PC-9 (cell line): ENCODE results near the gene CAMSAP3. TPM values are rescaled to one million over a fixed set of nuclear protein-coding genes. Genes with fewer than 3 reads are reported as not detected.
A peak's percentile ranks its signal among the peaks of the same experiment; 100 is the strongest.

ENCODE experiments used
- Bru-seq: library from RNA; stranded (reverse); fragments of 400-500 nt; gene quantifications from one replicate; lab custom pipeline; 2021; lab: Mats Ljungman, UMichigan
- BruChase-seq, 2 experiments: library from RNA; stranded (reverse); fragments of 400-500 nt; gene quantifications; one replicate each; lab custom pipeline; 2021; lab: Mats Ljungman, UMichigan
- BruUV-seq: library from RNA; stranded (reverse); fragments of 400-500 nt; replicated peaks from 2 replicates; lab custom pipeline; 2021; lab: Mats Ljungman, UMichigan
- CTCF ChIA-PET: fragments of 300-600 bp; sonication (Branson Sonifier 250); formaldehyde crosslinking; loops from one replicate; lab custom pipeline; 2022; ENCODE audit warnings: antibody characterized with exemption; lab: Charles Lee
- POLR2A ChIA-PET: fragments of 300-600 bp; sonication (Branson Sonifier 250); formaldehyde crosslinking; loops from one replicate; lab custom pipeline; 2022; ENCODE audit warnings: antibody characterized with exemption; ENCODE audit not compliant: unreplicated experiment; lab: Charles Lee
- DNase-seq, 2 experiments: peaks; one replicate each; pipeline versions ENCODE4 v3.0.0 to v3.0.0-alpha.2; 2015 to 2022; ENCODE audit warnings: mixed read lengths in 1 of 2
- H2AFZ ChIP-seq: fragments of 200-600 bp; sonication (generic); 2 replicates; pipeline ENCODE4 v1.8.1; 2017; ENCODE audit warnings: antibody characterized with exemption
- H3F3A ChIP-seq: fragments of 200-600 bp; sonication (generic); 2 replicates; pipeline ENCODE4 v1.8.1; 2017; ENCODE audit warnings: antibody characterized with exemption, mild to moderate bottlenecking, low read depth; ENCODE audit not compliant: insufficient read depth
- H3K27ac ChIP-seq: fragments of 200-600 bp; sonication (generic); 2 replicates; pipeline ENCODE4 v1.6.1; 2016; ENCODE audit warnings: mixed run types
- H3K27me3 ChIP-seq: fragments of 200-600 bp; sonication (generic); 2 replicates; pipeline ENCODE4 v1.6.1; 2016; ENCODE audit warnings: low read depth, mixed run types; ENCODE audit not compliant: insufficient read depth
- H3K36me3 ChIP-seq: fragments of 200-600 bp; sonication (generic); 2 replicates; pipeline ENCODE4 v1.6.1; 2016; ENCODE audit warnings: low read depth, mixed run types
- H3K4me1 ChIP-seq: fragments of 200-600 bp; sonication (generic); replicated peaks from 2 replicates; pipeline ENCODE4 v1.6.1; 2016; ENCODE audit warnings: mixed run types; ENCODE audit not compliant: insufficient read depth
- H3K4me2 ChIP-seq: fragments of 200-600 bp; sonication (generic); 2 replicates; pipeline ENCODE4 v1.6.1; 2017; ENCODE audit warnings: mixed run types
- H3K4me3 ChIP-seq: fragments of 200-600 bp; sonication (generic); 2 replicates; pipeline ENCODE4 v1.6.1; 2016; ENCODE audit warnings: mixed run types
- H3K79me2 ChIP-seq: fragments of 200-600 bp; sonication (generic); 2 replicates; pipeline ENCODE4 v1.6.1; 2017; ENCODE audit warnings: low read depth, mixed run types
- H3K9me2 ChIP-seq: fragments of 200-600 bp; sonication (generic); 2 replicates; pipeline ENCODE4 v1.8.1; 2017; ENCODE audit warnings: mild to moderate bottlenecking; ENCODE audit not compliant: insufficient read depth
- H3K9me3 ChIP-seq: fragments of 200-600 bp; sonication (generic); 2 replicates; pipeline ENCODE4 v1.8.1; 2016; ENCODE audit warnings: low read depth; ENCODE audit not compliant: insufficient read depth
- H4K20me1 ChIP-seq: fragments of 200-600 bp; sonication (generic); 2 replicates; pipeline ENCODE4 v1.8.1; 2017; ENCODE audit not compliant: insufficient read depth
- CTCF ChIP-seq: fragments of 200-600 bp; sonication (generic); conservative IDR thresholded peaks from 2 replicates; pipeline ENCODE4 v1.6.1; 2017; ENCODE audit warnings: mixed run types, antibody characterized with exemption, mild to moderate bottlenecking, moderate library complexity
- EZH2 ChIP-seq: fragments of 200-600 bp; sonication (generic); IDR thresholded peaks from 2 replicates; pipeline ENCODE4 v1.8.0; 2017; ENCODE audit warnings: antibody characterized with exemption, low read depth
- intact Hi-C: fragments of 100-400 bp; cut with micrococcal nuclease; formaldehyde crosslinking; loops from one replicate; pipeline ENCODE4 v1.10.0; 2022; ENCODE audit not compliant: unreplicated experiment
- long read RNA-seq: library from polyadenylated mRNA; stranded (forward); transcript quantifications from one replicate; pipeline ENCODE4 v2.0.0, GENCODE V29; 2022
- total RNA-seq: library from RNA; stranded (reverse); gene quantifications from 2 replicates; pipeline ENCODE4 v1.2.3, GENCODE V29; 2021

CAMSAP3 gene
- total RNA-seq: 25.9 and 27.8 TPM in 2 replicates
- percentile 42 among the genes with signal in this experiment for Bru-seq, nascent RNA
- percentile 51 among the genes with signal in this experiment for BruChase-seq, experiment 1, labeled RNA remaining after a 2-hour chase
- BruChase-seq, experiment 2, labeled RNA remaining after a 6-hour chase: percentile 62 among the genes with signal in this experiment
- long read RNA-seq, transcript CAMSAP3-201 (17 exons, 3,889 nt): major isoform, 7 of 25 reads
- long read RNA-seq, partial matches to known transcripts: 11 of 25 reads
- long read RNA-seq, other reads (novel, unspliced or antisense): 4 of 25 reads

GRCh38 chr19:7595466-7596133, at the start of gene CAMSAP3:
Gene CAMSAP3, plus strand, starts transcription at chr19:7595863. Its CDS starts 140 bp downstream, at chr19:7596003.
- H3K4me1 ChIP-seq: peaks cover 10% of the 10 kb centered on the region
- H3K79me2 ChIP-seq: peaks cover 23% of the 10 kb centered on the region
- peaks cover 11% of the 10 kb centered on the region; the same call in 1 of the 2 replicates for H4K20me1 ChIP-seq
- no peaks in the 10 kb centered on the region for H3K9me3 ChIP-seq
- peak within 1 kb of the TSS; percentile 71 for H2AFZ ChIP-seq
- ChIA-PET CTCF (interaction anchor here (0.5 to 0.6 kb wide), 2 partner anchors 10 to 334 kb away, joined by 3 to 11 read pairs; no protein-coding TSS in a partner anchor), POLR2A (no interaction called here)
- H3K27me3 ChIP-seq: no peaks in the 10 kb centered on the region
- DNase-seq: peak in 1 of 2 experiments; percentile 71
- intact Hi-C loops: no loop called here
- no peak for TF ChIP-seq EZH2
- peak within 1 kb of the TSS; percentile 72 for H3K4me3 ChIP-seq
- H3K36me3 ChIP-seq: no peaks in the 10 kb centered on the region
- H3K27ac ChIP-seq: no peak within 1 kb of the TSS
- BruUV-seq: no TSS peak
- peak within 1 kb of the TSS; percentile 97 for H3K4me2 ChIP-seq
- no peaks in the 10 kb centered on the region for H3K9me2 ChIP-seq
- H3F3A ChIP-seq: peaks cover 22% of the 10 kb centered on the region

- no peaks in the 10 kb centered on the region for H3K27me3 ChIP-seq
- no peaks in the 10 kb centered on the region for H3K9me2 ChIP-seq
- H3K27ac ChIP-seq: no peak overlapping the region
- H3K9me3 ChIP-seq: no peaks in the 10 kb centered on the region
- H3K4me3 ChIP-seq: no peak overlapping the region
- peaks cover 11% of the 10 kb centered on the region; the same call in 1 of the 2 replicates for H3F3A ChIP-seq
- H2AFZ ChIP-seq: no peak overlapping the region
- no peaks in the 10 kb centered on the region for H4K20me1 ChIP-seq
- no peaks in the 10 kb centered on the region for H3K79me2 ChIP-seq
- no peak for DNase-seq
- TF ChIP-seq EZH2 (no peak), CTCF (no peak)
- 0 out of 2 replicates have a peak, but pooled peaks cover 10% of the 10 kb centered on the region for H3K36me3 ChIP-seq
- no peak overlapping the region for H3K4me2 ChIP-seq
- POLR2A ChIA-PET: interaction anchor here (0.7 kb wide), 1 partner anchor 347 kb away, joined by 4 read pairs; no protein-coding TSS in a partner anchor
- no TSS peak for BruUV-seq
- CTCF ChIA-PET: no interaction called here
- intact Hi-C loops: no loop called here
- H3K4me1 ChIP-seq: no peaks in the 10 kb centered on the region
These were observed 49.8 kb upstream of the CAMSAP3 start for GRCh38 chr19:7545904-7546303.

GRCh38 chr19:7547159-7547558, 48.5 kb upstream of the CAMSAP3 start:
- Histone ChIP-seq H3F3A (peaks cover 11% of the 10 kb centered on the region; the same call in 1 of the 2 replicates), H3K79me2 (no peaks in the 10 kb centered on the region), H2AFZ (no peak overlapping the region), H3K9me2 (no peaks in the 10 kb centered on the region), H3K27ac (no peak overlapping the region), H3K36me3 (0 out of 2 replicates have a peak, but pooled peaks cover 5% of the 10 kb centered on the region), H3K27me3 (no peaks in the 10 kb centered on the region), H3K4me2 (no peak overlapping the region), H3K9me3 (no peaks in the 10 kb centered on the region), H3K4me3 (no peak overlapping the region), H3K4me1 (no peaks in the 10 kb centered on the region), H4K20me1 (no peaks in the 10 kb centered on the region)
- intact Hi-C loops: no loop called here
- no peak for TF ChIP-seq CTCF
- no peak for TF ChIP-seq EZH2
- DNase-seq: no peak
- no TSS peak for BruUV-seq
- POLR2A ChIA-PET: interaction anchor here (0.6 kb wide), 1 partner anchor 223 kb away, joined by 9 read pairs; no protein-coding TSS in a partner anchor
- CTCF ChIA-PET: no interaction called here
